Breast epithelium (tissue), 4 donors: ENCODE results near the gene RELL1. TPM values are rescaled to one million over a fixed set of nuclear protein-coding genes. Genes with fewer than 3 reads are reported as not detected.

Experiments used
- DNase-seq, 2 donors: peaks; one replicate each; pipeline ENCODE4 v3.0.0-alpha.2; 2019; ENCODE audit warnings: low spot score in 2 of 2
- H3K27ac ChIP-seq, 2 donors: fragments of 200-600 bp; sonication (generic) in 1 of 2; one replicate each; pipeline ENCODE4 v1.5.1; 2016 to 2019; ENCODE audit warnings: mild to moderate bottlenecking in 1 of 2
- H3K27me3 ChIP-seq, 2 donors: fragments of 200-600 bp; sonication (generic) in 1 of 2; one replicate each; pipeline versions ENCODE4 v1.5.1 to v1.6.0; 2017 to 2019; ENCODE audit warnings: control low read depth in 1 of 2, mild to moderate bottlenecking in 1 of 2
- H3K36me3 ChIP-seq: fragments of 200-600 bp; one replicate; pipeline ENCODE4 v1.5.1; 2019
- H3K4me1 ChIP-seq, 2 donors: fragments of 200-600 bp; sonication (generic); one replicate each; pipeline ENCODE4 v1.5.1; 2016 to 2019; ENCODE audit warnings: control low read depth in 1 of 2
- H3K4me3 ChIP-seq, 3 donors: fragments of 200-600 bp; sonication (generic); 1 replicate in 2 of 3; 2 replicates in 1 of 3; pipeline ENCODE4 v1.5.1; 2016 to 2019; ENCODE audit warnings: mild to moderate bottlenecking in 3 of 3, moderate library complexity in 2 of 3
- H3K9me3 ChIP-seq, 2 donors: fragments of 200-600 bp; sonication (generic) in 1 of 2; one replicate each; pipeline ENCODE4 v1.5.1; 2016 to 2019; ENCODE audit warnings: control low read depth in 1 of 2
- POLR2A ChIP-seq: fragments of 450-650 bp; IDR thresholded peaks from one replicate; pipeline ENCODE4 v1.6.1; 2016; ENCODE audit warnings: antibody characterized with exemption, mild to moderate bottlenecking, moderate library complexity
- POLR2AphosphoS5 ChIP-seq, 3 donors: sonication (generic); formaldehyde crosslinking; IDR thresholded peaks; one replicate each; pipeline ENCODE4 v1.6.1; 2017; ENCODE audit warnings: antibody characterized with exemption in 3 of 3
- intact Hi-C: fragments of 100-400 bp; cut with DNase I; formaldehyde crosslinking; loops from one replicate; pipeline ENCODE4 v1.15.1; 2023; ENCODE audit warnings: low total_unique reads
- total RNA-seq, 3 donors: library from RNA; depleted of rRNA; stranded (reverse); fragments of >200 nt; gene quantifications; one replicate each; pipeline ENCODE4 v1.1.0, GENCODE V29; 2016
- TF ChIP-seq, protein P1 (sequence below), 3 donors: fragments of 450-650 bp; IDR thresholded peaks; one replicate each; pipeline ENCODE4 v1.5.1; 2016 to 2017; ENCODE audit warnings: antibody characterized with exemption in 3 of 3, mild to moderate bottlenecking in 3 of 3, moderate library complexity in 3 of 3

RELL1 gene
- total RNA-seq, 3 donors from 2014 or later: 68.5 to 88.8 (median 76.0) TPM

- intact Hi-C loops: no loop called here
- Histone ChIP-seq H3K9me3 (no peaks in the 10 kb centered on the region), H3K4me3 (no peak overlapping the region), H3K36me3 (no peaks in the 10 kb centered on the region), H3K27me3 (no peaks in the 10 kb centered on the region), H3K27ac (no peak overlapping the region), H3K4me1 (no peaks in the 10 kb centered on the region)
- TF ChIP-seq, protein P1, sequence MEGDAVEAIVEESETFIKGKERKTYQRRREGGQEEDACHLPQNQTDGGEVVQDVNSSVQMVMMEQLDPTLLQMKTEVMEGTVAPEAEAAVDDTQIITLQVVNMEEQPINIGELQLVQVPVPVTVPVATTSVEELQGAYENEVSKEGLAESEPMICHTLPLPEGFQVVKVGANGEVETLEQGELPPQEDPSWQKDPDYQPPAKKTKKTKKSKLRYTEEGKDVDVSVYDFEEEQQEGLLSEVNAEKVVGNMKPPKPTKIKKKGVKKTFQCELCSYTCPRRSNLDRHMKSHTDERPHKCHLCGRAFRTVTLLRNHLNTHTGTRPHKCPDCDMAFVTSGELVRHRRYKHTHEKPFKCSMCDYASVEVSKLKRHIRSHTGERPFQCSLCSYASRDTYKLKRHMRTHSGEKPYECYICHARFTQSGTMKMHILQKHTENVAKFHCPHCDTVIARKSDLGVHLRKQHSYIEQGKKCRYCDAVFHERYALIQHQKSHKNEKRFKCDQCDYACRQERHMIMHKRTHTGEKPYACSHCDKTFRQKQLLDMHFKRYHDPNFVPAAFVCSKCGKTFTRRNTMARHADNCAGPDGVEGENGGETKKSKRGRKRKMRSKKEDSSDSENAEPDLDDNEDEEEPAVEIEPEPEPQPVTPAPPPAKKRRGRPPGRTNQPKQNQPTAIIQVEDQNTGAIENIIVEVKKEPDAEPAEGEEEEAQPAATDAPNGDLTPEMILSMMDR (IDR thresholded peaks at IDR 0.05): no peak
- no peak for TF ChIP-seq POLR2AphosphoS5 (IDR thresholded peaks at IDR 0.05)
- TF ChIP-seq POLR2A: no peak
- no peak for DNase-seq
Measured at GRCh38 chr4:37693030-37693429, 6.9 kb upstream of the RELL1 start.

DNA sequence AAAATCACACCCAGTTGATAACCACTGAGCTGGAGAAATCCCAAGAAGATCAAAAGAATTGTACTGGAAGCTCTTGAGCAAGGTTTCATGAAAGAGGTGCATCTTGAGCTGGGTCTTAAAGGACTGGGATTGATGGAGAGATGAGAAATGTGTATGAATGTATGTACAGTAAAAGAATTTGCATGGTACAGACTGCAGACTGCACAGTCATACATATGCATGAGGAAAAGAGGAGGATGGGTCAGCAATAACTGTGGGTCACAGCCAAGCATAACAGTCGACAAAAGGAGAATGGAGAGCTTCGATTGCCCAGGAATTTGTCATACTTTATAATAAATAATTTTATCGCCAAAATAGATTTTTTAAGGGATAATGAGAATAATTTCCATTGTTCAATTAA, 4.8 kb upstream of the RELL1 start:
- H3K4me1 ChIP-seq: no peaks in the 10 kb centered on the region
- TF ChIP-seq, protein P1 (IDR thresholded peaks at IDR 0.05): no peak
- no peak for TF ChIP-seq POLR2AphosphoS5 (IDR thresholded peaks at IDR 0.05)
- TF ChIP-seq POLR2A: no peak
- H3K27me3 ChIP-seq: no peaks in the 10 kb centered on the region
- no peak overlapping the region for H3K27ac ChIP-seq
- H3K9me3 ChIP-seq: no peaks in the 10 kb centered on the region
- H3K4me3 ChIP-seq: no peak overlapping the region
- no peak for DNase-seq
- intact Hi-C loops: no loop called here
- H3K36me3 ChIP-seq: no peaks in the 10 kb centered on the region

- Histone ChIP-seq H3K4me1 (no peaks in the 10 kb centered on the region), H3K36me3 (no peaks in the 10 kb centered on the region), H3K27me3 (no peaks in the 10 kb centered on the region), H3K9me3 (no peaks in the 10 kb centered on the region), H3K4me3 (no peak overlapping the region), H3K27ac (no peak overlapping the region)
- intact Hi-C loops: loop anchor here (10.0 kb wide), 1 partner anchor 85 kb away; no protein-coding TSS in a partner anchor
- no peak for TF ChIP-seq POLR2AphosphoS5 (IDR thresholded peaks at IDR 0.05)
- TF ChIP-seq, protein P1 (IDR thresholded peaks at IDR 0.05): no peak
- no peak for DNase-seq
Measured at GRCh38 chr4:37689353-37690095, 3.3 kb upstream of the RELL1 start.

DNA sequence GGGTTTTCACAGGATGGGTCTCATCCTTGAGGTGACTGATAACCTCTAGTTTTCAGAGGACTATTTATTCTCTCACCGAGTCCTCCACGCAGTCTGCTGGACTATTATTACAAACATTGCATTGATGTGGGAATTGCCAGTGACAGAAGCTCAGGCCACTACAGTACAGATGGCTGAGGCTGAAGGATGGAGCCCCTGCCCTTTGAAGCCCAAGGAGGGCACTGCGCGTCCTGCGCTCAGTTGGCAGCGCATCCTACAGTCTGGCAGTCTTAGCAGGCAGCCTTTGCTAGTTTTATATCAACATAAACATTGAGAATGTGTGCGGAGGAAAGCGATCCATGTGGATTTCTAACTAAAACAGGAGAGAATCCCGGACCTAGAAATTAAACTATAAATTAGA, 1.5 kb upstream of the RELL1 start:
- no peak for TF ChIP-seq POLR2AphosphoS5 (IDR thresholded peaks at IDR 0.05)
- TF ChIP-seq, protein P1 (IDR thresholded peaks at IDR 0.05): no peak
- TF ChIP-seq POLR2A: no peak
- H3K36me3 ChIP-seq: no peaks in the 10 kb centered on the region
- no peak for DNase-seq
- intact Hi-C loops: loop anchor here (10.0 kb wide), 1 partner anchor 83 kb away; no protein-coding TSS in a partner anchor
- no peaks in the 10 kb centered on the region for H3K27me3 ChIP-seq
- H3K27ac ChIP-seq: peak overlapping the region in 1 of 2 donors; percentile 98
- H3K4me3 ChIP-seq: no peak overlapping the region
- H3K9me3 ChIP-seq: no peaks in the 10 kb centered on the region
- H3K4me1 ChIP-seq: no peaks in the 10 kb centered on the region

DNA sequence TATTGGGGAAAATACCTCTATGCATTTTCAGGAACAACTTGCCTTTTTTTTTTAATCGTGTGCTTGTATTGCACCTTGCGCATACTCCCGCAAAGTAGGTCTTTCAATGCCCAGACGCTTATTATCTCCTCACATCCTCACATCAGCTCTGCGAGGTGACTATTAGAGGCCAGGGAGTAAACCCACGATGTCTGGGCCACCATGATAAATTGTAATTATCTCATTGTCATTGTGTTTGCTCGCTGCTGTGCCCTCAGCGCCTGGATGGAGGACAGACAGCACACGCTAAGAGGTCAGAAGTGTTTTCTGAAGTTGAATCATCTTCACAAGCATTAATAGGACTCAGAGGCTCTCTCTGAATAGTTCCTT, 1.0 kb upstream of the RELL1 start:
- Histone ChIP-seq H3K9me3 (no peaks in the 10 kb centered on the region), H3K27me3 (no peaks in the 10 kb centered on the region), H3K36me3 (no peaks in the 10 kb centered on the region), H3K4me1 (no peaks in the 10 kb centered on the region), H3K4me3 (peak overlapping the region; percentile 92 to 97 (median 95)), H3K27ac (peak overlapping the region; percentile 97 to 98)
- no peak for DNase-seq
- TF ChIP-seq, protein P1 (IDR thresholded peaks at IDR 0.05): no peak
- TF ChIP-seq POLR2AphosphoS5 (IDR thresholded peaks at IDR 0.05): no peak
- no peak for TF ChIP-seq POLR2A
- intact Hi-C loops: loop anchor here (10.0 kb wide), 1 partner anchor 82 kb away; no protein-coding TSS in a partner anchor
